T-cell (primary cell): ENCODE results near the gene POLDIP2. TPM values are rescaled to one million over a fixed set of nuclear protein-coding genes. Genes with fewer than 3 reads are reported as not detected.

Source experiments
- ATAC-seq, 4 experiments: fragments of 200-7000 bp in 3 of 4; fragments of 150-1000 bp in 1 of 4; cut with Tn5 transposase; replicated peaks in 1 of 4; 1 replicate in 3 of 4; 2 replicates in 1 of 4; pipeline ENCODE4 v1.10.0; 2021; ENCODE audit warnings: moderate library complexity in 3 of 4, mild to moderate bottlenecking in 2 of 4, moderate number of reproducible peaks in 1 of 4
- CTCF ChIA-PET, 2 donors: fragments of 300-600 bp; sonication (Branson Sonifier 250); formaldehyde crosslinking; loops; one replicate each; lab custom pipeline; 2022; ENCODE audit warnings: antibody characterized with exemption in 2 of 2; lab: Charles Lee
- POLR2A ChIA-PET, 2 donors: fragments of 300-600 bp; sonication (Branson Sonifier 250); formaldehyde crosslinking; loops; one replicate each; lab custom pipeline; 2022; ENCODE audit warnings: antibody characterized with exemption in 2 of 2; lab: Charles Lee
- DNase-seq, 35 experiments: peaks; one replicate each; pipeline versions ENCODE4 v3.0.0 to v3.0.0-alpha.2; 2013 to 2023
- H3K27ac ChIP-seq: one replicate; pipeline ENCODE4 v1.5.1; 2013; ENCODE audit warnings: low read length
- H3K27me3 ChIP-seq, 2 experiments: replicated peaks in 1 of 2; 1 replicate in 1 of 2; 2 replicates in 1 of 2; pipeline versions ENCODE4 v1.6.1 to v1.7.0; 2013; ENCODE audit warnings: low read length in 1 of 2, mixed read lengths in 1 of 2; ENCODE audit not compliant: control insufficient read depth in 2 of 2, insufficient read depth in 2 of 2; ENCODE audit errors: extremely low read depth in 1 of 2
- H3K36me3 ChIP-seq, 2 donors: 1 replicate in 1 of 2; 2 replicates in 1 of 2; pipeline versions ENCODE4 v1.6.1 to v1.7.0; 2013; ENCODE audit warnings: low read length in 1 of 2; ENCODE audit not compliant: control insufficient read depth in 2 of 2, insufficient read depth in 1 of 2; ENCODE audit errors: extremely low read depth in 1 of 2
- H3K4me1 ChIP-seq, 2 experiments: 1 replicate in 1 of 2; 2 replicates in 1 of 2; pipeline versions ENCODE4 v1.6.1 to v1.7.0; 2013; ENCODE audit warnings: low read length in 2 of 2, mixed read lengths in 1 of 2; ENCODE audit not compliant: insufficient read depth in 2 of 2, control insufficient read depth in 1 of 2; ENCODE audit errors: extremely low read depth in 1 of 2
- H3K4me3 ChIP-seq, 2 donors: 1 replicate in 1 of 2; 2 replicates in 1 of 2; pipeline versions ENCODE4 v1.5.1 to v1.7.0; 2013; ENCODE audit warnings: mild to moderate bottlenecking in 2 of 2, low read length in 1 of 2, moderate library complexity in 1 of 2; ENCODE audit not compliant: control insufficient read depth in 1 of 2; ENCODE audit errors: extremely low read depth in 1 of 2
- H3K9me3 ChIP-seq: 2 replicates; pipeline ENCODE4 v1.7.0; 2013
- H3K27ac Mint-ChIP-seq, 2 donors: one replicate each; pipeline ENCODE4 v1.8.0; 2020 to 2021; ENCODE audit warnings: mild to moderate bottlenecking in 2 of 2, mixed read lengths in 2 of 2
- H3K27me3 Mint-ChIP-seq, 2 donors: one replicate each; pipeline ENCODE4 v1.8.0; 2021 to 2022; ENCODE audit warnings: mixed read lengths in 2 of 2
- H3K36me3 Mint-ChIP-seq: one replicate; pipeline ENCODE4 v1.8.0; 2021; ENCODE audit warnings: mixed read lengths
- H3K4me1 Mint-ChIP-seq, 3 donors: one replicate each; pipeline ENCODE4 v1.8.0; 2020 to 2022; ENCODE audit warnings: mixed read lengths in 3 of 3, mild to moderate bottlenecking in 1 of 3
- H3K4me3 Mint-ChIP-seq, 3 donors: one replicate each; pipeline ENCODE4 v1.8.0; 2020 to 2022; ENCODE audit warnings: mild to moderate bottlenecking in 3 of 3, mixed read lengths in 3 of 3, moderate library complexity in 3 of 3
- H3K9me3 Mint-ChIP-seq, 3 donors: one replicate each; pipeline ENCODE4 v1.8.0; 2020 to 2022; ENCODE audit warnings: mixed read lengths in 3 of 3
- WGBS: methylation state at CpG from one replicate; pipeline ENCODE4 v1.1.5; 2013; ENCODE audit warnings: missing lambda C conversion rate; ENCODE audit not compliant: insufficient coverage; 5-methylcytosine and 5-hydroxymethylcytosine counted together
- total RNA-seq, 35 experiments: library from RNA in 6 of 35; stranded (reverse) in 6 of 35; fragments of 120-200 nt in 1 of 35; gene quantifications; one replicate each; pipeline versions ENCODE4 v1.2.1 to v1.2.4 and lab custom pipeline; 2013 to 2026

POLDIP2 gene
- total RNA-seq, 5 donors from 2014 or later (not counting 1 experiment from before 2014, with no cell fraction given), result 29.2 to 38.7 (median 33.2) TPM

- Mint-ChIP-seq H3K27ac (no peak overlapping the region), H3K4me1 (peaks cover 5 to 16% (median 12%) of the 10 kb centered on the region in 3 donors), H3K27me3 (peaks cover 11% of the 10 kb centered on the region in 2 donors), H3K36me3 (no peaks in the 10 kb centered on the region), H3K4me3 (peak overlapping the region in 2 of 3 donors; percentile 57 to 75), H3K9me3 (no peaks in the 10 kb centered on the region)
- ChIA-PET CTCF (no interaction called here), POLR2A (no interaction called here)
- Histone ChIP-seq H3K9me3 (no peaks in the 10 kb centered on the region), H3K4me1 (peaks cover 0 to 16% of the 10 kb centered on the region in 2 experiments), H3K27ac (no peak overlapping the region), H3K27me3 (peaks cover 0 to 20% of the 10 kb centered on the region in 2 experiments), H3K36me3 (no peaks in the 10 kb centered on the region), H3K4me3 (no peak overlapping the region)
- ATAC-seq (no peak), DNase-seq (no peak)
- 75% methylated on average over 1 of the region's 2 CpGs for WGBS
Measured at GRCh38 chr17:28404007-28404406, 46.7 kb upstream of the POLDIP2 start.

GRCh38 chr17:28402844-28403243, 45.5 kb upstream of the POLDIP2 start:
- Histone ChIP-seq H3K4me3 (no peak overlapping the region), H3K9me3 (no peaks in the 10 kb centered on the region), H3K36me3 (no peaks in the 10 kb centered on the region), H3K4me1 (peaks cover 0 to 16% of the 10 kb centered on the region in 2 experiments), H3K27me3 (peaks cover 0 to 16% of the 10 kb centered on the region in 2 experiments), H3K27ac (no peak overlapping the region)
- WGBS, result 95% methylated on average over 5 of the region's 6 CpGs
- CTCF ChIA-PET, result no interaction called here
- H3K4me3 Mint-ChIP-seq, result no peak overlapping the region
- POLR2A ChIA-PET, result no interaction called here
- no peak for DNase-seq
- no peaks in the 10 kb centered on the region for H3K36me3 Mint-ChIP-seq
- H3K27me3 Mint-ChIP-seq, result peaks cover 4% of the 10 kb centered on the region in 2 donors
- ATAC-seq, result no peak
- H3K4me1 Mint-ChIP-seq, result peaks cover 5 to 16% (median 12%) of the 10 kb centered on the region in 3 donors
- no peaks in the 10 kb centered on the region for H3K9me3 Mint-ChIP-seq
- no peak overlapping the region for H3K27ac Mint-ChIP-seq

DNA sequence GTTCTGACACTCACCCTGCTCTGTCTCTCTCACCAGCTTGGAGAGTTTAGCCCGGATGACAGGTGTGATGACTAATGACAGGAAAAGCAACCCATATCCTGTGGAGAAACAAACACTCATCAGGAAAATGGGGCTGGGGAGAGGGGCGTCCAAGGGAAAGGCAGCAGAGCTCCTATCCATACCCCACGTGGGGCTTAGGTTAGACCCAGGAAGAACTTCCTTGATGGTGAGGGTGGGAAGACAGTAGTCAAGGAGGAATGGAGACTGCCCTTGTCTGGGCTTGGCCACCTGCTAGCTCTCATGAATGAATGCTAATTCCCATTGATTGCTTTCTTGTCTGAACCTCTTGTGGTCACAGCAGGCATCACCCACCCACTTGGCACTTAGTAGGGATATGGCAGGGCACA, 44.9 kb upstream of the POLDIP2 start:
- Histone ChIP-seq H3K27me3 (peaks cover 0 to 9% of the 10 kb centered on the region in 2 experiments), H3K36me3 (no peaks in the 10 kb centered on the region), H3K4me1 (peaks cover 0 to 16% of the 10 kb centered on the region in 2 experiments), H3K4me3 (no peak overlapping the region), H3K27ac (no peak overlapping the region), H3K9me3 (no peaks in the 10 kb centered on the region)
- ChIA-PET CTCF (no interaction called here), POLR2A (no interaction called here)
- Mint-ChIP-seq H3K9me3 (no peaks in the 10 kb centered on the region), H3K4me1 (peaks cover 5 to 16% (median 12%) of the 10 kb centered on the region in 3 donors), H3K27me3 (peaks cover 1 to 4% of the 10 kb centered on the region in 2 donors), H3K4me3 (no peak overlapping the region), H3K27ac (peak overlapping the region; percentile 27 to 58), H3K36me3 (peaks cover 2% of the 10 kb centered on the region)
- ATAC-seq (no peak), DNase-seq (no peak)
- no CpG with 5 or more reads among the region's 3 CpGs for WGBS

- Mint-ChIP-seq H3K4me3 (no peak overlapping the region), H3K9me3 (no peaks in the 10 kb centered on the region), H3K27ac (no peak overlapping the region), H3K36me3 (peaks cover 4% of the 10 kb centered on the region), H3K4me1 (peaks cover 5 to 7% (median 6%) of the 10 kb centered on the region in 3 donors), H3K27me3 (peaks cover 0 to 4% of the 10 kb centered on the region in 2 donors)
- ATAC-seq (no peak), DNase-seq (no peak)
- H3K9me3 ChIP-seq, result no peaks in the 10 kb centered on the region
- 96% methylated on average over 4 of the region's 4 CpGs for WGBS
- ChIA-PET POLR2A (no interaction called here), CTCF (interaction anchor here in 1 of 2 donors (1.6 kb wide), 1 partner anchor 16 kb away, joined by 3 read pairs; no protein-coding TSS in a partner anchor)
- H3K4me3 ChIP-seq, result no peak overlapping the region
- H3K4me1 ChIP-seq, result no peaks in the 10 kb centered on the region
- peaks cover 0 to 20% of the 10 kb centered on the region in 2 donors for H3K36me3 ChIP-seq
- H3K27ac ChIP-seq, result no peak overlapping the region
- no peaks in the 10 kb centered on the region for H3K27me3 ChIP-seq
Measured at GRCh38 chr17:28399808-28400207, 42.5 kb upstream of the POLDIP2 start.

GRCh38 chr17:28398280-28398981, 41.1 kb upstream of the POLDIP2 start:
- Histone ChIP-seq H3K36me3 (peaks cover 0 to 32% of the 10 kb centered on the region in 2 donors), H3K4me1 (no peaks in the 10 kb centered on the region), H3K27ac (no peak overlapping the region), H3K27me3 (no peaks in the 10 kb centered on the region), H3K9me3 (no peaks in the 10 kb centered on the region), H3K4me3 (no peak overlapping the region)
- ATAC-seq, result no peak
- H3K27me3 Mint-ChIP-seq, result no peaks in the 10 kb centered on the region
- H3K36me3 Mint-ChIP-seq, result peaks cover 14% of the 10 kb centered on the region
- H3K4me1 Mint-ChIP-seq, result peaks cover 0 to 4% (median 2%) of the 10 kb centered on the region in 3 donors
- WGBS, result 83% methylated on average over 5 of the region's 6 CpGs
- DNase-seq, result no peak
- H3K27ac Mint-ChIP-seq, result peak overlapping the region; percentile 3 to 55
- ChIA-PET CTCF (no interaction called here), POLR2A (no interaction called here)
- H3K4me3 Mint-ChIP-seq, result no peak overlapping the region
- H3K9me3 Mint-ChIP-seq, result no peaks in the 10 kb centered on the region

DNA sequence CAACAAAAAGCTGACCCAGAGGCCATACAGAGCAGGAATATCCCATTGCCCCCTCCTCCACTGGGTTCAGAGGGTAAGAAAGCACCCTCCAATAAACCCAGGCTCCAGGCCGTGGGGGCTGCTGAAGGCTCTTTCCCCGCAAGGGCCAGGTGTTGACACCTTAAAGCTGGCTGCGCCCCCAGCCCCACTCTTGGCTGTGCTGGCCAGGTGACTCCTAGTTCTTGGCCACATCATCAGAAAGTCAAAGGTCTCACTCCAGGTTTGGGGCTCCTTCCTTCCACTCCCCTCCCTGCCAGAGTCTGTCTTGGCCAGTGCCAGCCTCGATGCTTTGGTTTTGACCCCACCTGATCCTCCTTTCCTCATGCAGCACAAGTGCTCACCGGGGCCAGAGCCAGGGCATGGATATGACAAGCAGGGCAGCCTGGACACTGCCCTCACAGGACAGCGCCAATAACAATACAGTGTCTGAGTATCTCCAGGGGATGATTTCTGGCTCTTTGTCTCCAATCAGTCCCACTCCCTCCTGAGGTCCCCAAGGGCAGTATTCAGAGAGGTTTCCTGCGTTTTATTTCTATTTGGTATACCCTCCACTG, 40.5 kb upstream of the POLDIP2 start:
- peaks cover 14% of the 10 kb centered on the region for H3K36me3 Mint-ChIP-seq
- H3K36me3 ChIP-seq, result peaks cover 0 to 35% of the 10 kb centered on the region in 2 donors
- H3K27ac Mint-ChIP-seq, result peak overlapping the region in 1 of 2 donors; percentile 55
- H3K4me1 Mint-ChIP-seq, result peaks cover 0 to 4% (median 2%) of the 10 kb centered on the region in 3 donors
- no peak overlapping the region for H3K4me3 ChIP-seq
- ChIA-PET CTCF (no interaction called here), POLR2A (no interaction called here)
- no peaks in the 10 kb centered on the region for H3K27me3 Mint-ChIP-seq
- no peaks in the 10 kb centered on the region for H3K27me3 ChIP-seq
- DNase-seq, result no peak
- H3K9me3 Mint-ChIP-seq, result no peaks in the 10 kb centered on the region
- WGBS, result 88% methylated on average over 7 of the region's 7 CpGs
- H3K4me1 ChIP-seq, result no peaks in the 10 kb centered on the region
- H3K27ac ChIP-seq, result no peak overlapping the region
- no peak overlapping the region for H3K4me3 Mint-ChIP-seq
- ATAC-seq, result no peak
- H3K9me3 ChIP-seq, result no peaks in the 10 kb centered on the region
